NCI-H1105 (cell line): ENCODE data around the gene AGTRAP.

ENCODE experiments used
- DNase-seq: peaks from one replicate; lab custom pipeline; 2025; lab: John Stamatoyannopoulos, UW

AGTRAP gene

GRCh38 chr1:11764115-11764514, 28.2 kb downstream of the AGTRAP start:
- DNase-seq: no peak

GRCh38 chr1:11764519-11764918, 28.6 kb downstream of the AGTRAP start:
- no peak for DNase-seq

- DNase-seq: no peak
Measured at GRCh38 chr1:11765661-11766428, 29.9 kb downstream of the AGTRAP start.

GRCh38 chr1:11766429-11766776, 30.5 kb downstream of the AGTRAP start:
- no peak for DNase-seq

- no peak for DNase-seq
Measured at GRCh38 chr1:11767922-11768704, 32.2 kb downstream of the AGTRAP start.

- no peak for DNase-seq
Measured at GRCh38 chr1:11768821-11769220, 32.9 kb downstream of the AGTRAP start.

- DNase-seq: no peak
Measured at GRCh38 chr1:11769274-11769673, 33.3 kb downstream of the AGTRAP start.

GRCh38 chr1:11770011-11770410, 34.1 kb downstream of the AGTRAP start:
- DNase-seq: no peak

- DNase-seq: no peak
Measured at GRCh38 chr1:11771481-11772043, 35.6 kb downstream of the AGTRAP start.

- no peak for DNase-seq
Measured at GRCh38 chr1:11772458-11772857, 36.5 kb downstream of the AGTRAP start.

- DNase-seq: no peak
Measured at GRCh38 chr1:11774753-11775152, 38.8 kb downstream of the AGTRAP start.

GRCh38 chr1:11777658-11778322, 41.9 kb downstream of the AGTRAP start:
- DNase-seq: no peak

GRCh38 chr1:11778336-11778735, 42.4 kb downstream of the AGTRAP start:
- DNase-seq: no peak

GRCh38 chr1:11778844-11779623, 43.1 kb downstream of the AGTRAP start:
- DNase-seq: no peak

GRCh38 chr1:11779715-11780379, 43.9 kb downstream of the AGTRAP start:
- DNase-seq: no peak

- no peak for DNase-seq
Measured at GRCh38 chr1:11780380-11781147, 44.6 kb downstream of the AGTRAP start.

- DNase-seq: no peak
Measured at GRCh38 chr1:11781297-11781696, 45.4 kb downstream of the AGTRAP start.

- DNase-seq: no peak
Measured at GRCh38 chr1:11782127-11782708, 46.3 kb downstream of the AGTRAP start.

GRCh38 chr1:11783556-11783955, 47.6 kb downstream of the AGTRAP start:
- DNase-seq: no peak
